OCI-LY3 (cell line): ENCODE measurements around the gene SDC1.

Experiments
- EZH2phosphoT487 ChIP-seq: fragments of 200-600 bp; shearing (Covaris generic); IDR thresholded peaks from 2 replicates; pipeline ENCODE4 v1.6.1; 2018; ENCODE audit warnings: antibody characterized with exemption, mixed run types, low read depth
- TF ChIP-seq, protein P1 (sequence below): fragments of 200-600, 300-600 bp; sonication (generic); IDR thresholded peaks from 2 replicates; pipeline ENCODE4 v1.5.1; 2014; ENCODE audit warnings: antibody characterized with exemption, low read length, low read depth

DNA sequence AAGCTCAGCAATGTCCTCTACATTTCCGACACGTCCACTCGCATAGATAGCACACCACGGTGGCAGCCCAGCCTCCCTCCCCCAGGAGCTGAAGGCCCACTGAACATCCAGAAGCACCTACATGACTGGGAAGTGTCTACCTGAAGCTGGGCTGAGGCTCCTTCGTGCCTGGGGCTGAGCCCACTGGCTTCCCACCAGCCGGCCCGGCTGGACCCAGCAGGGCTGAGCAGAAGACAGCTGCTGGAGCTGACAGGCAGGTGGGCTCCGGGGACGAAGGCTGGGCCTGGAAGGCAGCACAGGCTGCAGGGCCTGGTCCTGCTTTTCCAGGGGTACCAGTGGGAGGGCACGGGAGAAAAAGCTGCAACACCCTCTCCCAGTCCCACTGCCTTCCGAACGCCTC, 13.5 kb downstream of the SDC1 start:
- TF ChIP-seq, protein P1, sequence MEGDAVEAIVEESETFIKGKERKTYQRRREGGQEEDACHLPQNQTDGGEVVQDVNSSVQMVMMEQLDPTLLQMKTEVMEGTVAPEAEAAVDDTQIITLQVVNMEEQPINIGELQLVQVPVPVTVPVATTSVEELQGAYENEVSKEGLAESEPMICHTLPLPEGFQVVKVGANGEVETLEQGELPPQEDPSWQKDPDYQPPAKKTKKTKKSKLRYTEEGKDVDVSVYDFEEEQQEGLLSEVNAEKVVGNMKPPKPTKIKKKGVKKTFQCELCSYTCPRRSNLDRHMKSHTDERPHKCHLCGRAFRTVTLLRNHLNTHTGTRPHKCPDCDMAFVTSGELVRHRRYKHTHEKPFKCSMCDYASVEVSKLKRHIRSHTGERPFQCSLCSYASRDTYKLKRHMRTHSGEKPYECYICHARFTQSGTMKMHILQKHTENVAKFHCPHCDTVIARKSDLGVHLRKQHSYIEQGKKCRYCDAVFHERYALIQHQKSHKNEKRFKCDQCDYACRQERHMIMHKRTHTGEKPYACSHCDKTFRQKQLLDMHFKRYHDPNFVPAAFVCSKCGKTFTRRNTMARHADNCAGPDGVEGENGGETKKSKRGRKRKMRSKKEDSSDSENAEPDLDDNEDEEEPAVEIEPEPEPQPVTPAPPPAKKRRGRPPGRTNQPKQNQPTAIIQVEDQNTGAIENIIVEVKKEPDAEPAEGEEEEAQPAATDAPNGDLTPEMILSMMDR, result no peak
- TF ChIP-seq EZH2phosphoT487, result no peak
